ENCODE measurements around the gene SPATA13. TPM values are rescaled to one million over a fixed set of nuclear protein-coding genes. Genes with fewer than 3 reads are reported as not detected.
A peak's percentile ranks its signal among the peaks of the same experiment; 100 is the strongest.

The SPATA13 gene
- total and polyA plus RNA-seq, 8 donors = 3.6 to 156 (median 48.6) TPM

DNA sequence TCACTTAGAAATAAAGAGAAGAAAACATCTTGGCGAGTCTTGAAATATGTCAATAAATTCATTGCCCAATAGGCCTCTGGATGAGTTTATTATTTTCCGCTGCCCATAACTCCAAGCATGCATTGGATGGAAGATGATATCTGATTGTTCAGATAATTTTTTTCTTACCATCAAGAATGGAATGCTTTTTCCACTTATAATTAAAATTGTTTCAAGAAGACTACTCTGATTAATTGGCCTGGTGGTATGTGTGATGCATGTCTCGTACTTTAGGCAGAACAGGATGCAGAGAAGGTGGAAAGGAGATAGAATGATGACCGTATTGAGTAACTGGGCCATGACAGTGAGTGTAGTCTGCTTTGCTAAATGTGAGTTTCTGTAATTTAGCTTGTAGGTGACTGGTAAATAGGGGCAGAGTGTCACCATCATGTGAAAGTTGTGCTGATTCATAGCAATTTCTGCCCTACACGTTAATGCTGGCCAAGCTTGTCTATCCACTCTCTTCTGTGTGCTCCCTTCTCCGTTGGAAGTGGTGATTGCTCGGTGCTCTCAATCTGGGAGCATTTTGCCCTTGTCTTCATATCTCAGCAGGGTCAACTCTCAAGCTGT is 13.5 kb upstream of the SPATA13 start:
- no peaks in the 10 kb centered on the region for H3K27me3 ChIP-seq
- peaks cover 23 to 40% (median 32%) of the 10 kb centered on the region in 4 donors for H3K4me1 ChIP-seq
- H3K36me3 ChIP-seq = no peaks in the 10 kb centered on the region
- no peak for DNase-seq
- H3K27ac ChIP-seq = peak overlapping the region; percentile 68 to 85 (median 82)
- TF ChIP-seq POLR2AphosphoS5 (IDR thresholded peaks at IDR 0.05) (no peak), POLR2A (IDR thresholded peaks at IDR 0.05) (no peak), CTCF (IDR thresholded peaks at IDR 0.05) (no peak), EP300 (IDR thresholded peaks at IDR 0.05) (no peak)
- no peaks in the 10 kb centered on the region for H3K9me3 ChIP-seq
- 58 to 83% (median 65%) methylated on average over 7 of the region's 7 CpGs for WGBS, 5 donors
- H3K4me3 ChIP-seq = no peak overlapping the region
- intact Hi-C loops (cut with DNase I; ENCODE audit: low total_unique reads) = no loop called here

GRCh38 chr13:24147570-24147963 is 13.0 kb upstream of the SPATA13 start:
- H3K4me3 ChIP-seq = no peak overlapping the region
- peak overlapping the region; percentile 68 to 85 (median 82) for H3K27ac ChIP-seq
- H3K36me3 ChIP-seq = no peaks in the 10 kb centered on the region
- H3K4me1 ChIP-seq = peaks cover 24 to 41% (median 33%) of the 10 kb centered on the region in 4 donors
- no peaks in the 10 kb centered on the region for H3K9me3 ChIP-seq
- 31 to 54% (median 42%) methylated on average over 6 of the region's 6 CpGs for WGBS, 5 donors
- no peak for TF ChIP-seq POLR2AphosphoS5 (IDR thresholded peaks at IDR 0.05)
- TF ChIP-seq EP300 (IDR thresholded peaks at IDR 0.05) = no peak
- TF ChIP-seq POLR2A (IDR thresholded peaks at IDR 0.05) = no peak
- no peak for TF ChIP-seq CTCF (IDR thresholded peaks at IDR 0.05)
- intact Hi-C loops (cut with DNase I; ENCODE audit: low total_unique reads) = no loop called here
- no peaks in the 10 kb centered on the region for H3K27me3 ChIP-seq
- no peak for DNase-seq

GRCh38 chr13:24148414-24149235 is 11.9 kb upstream of the SPATA13 start:
- DNase-seq = peak; percentile 70 to 91
- 30 to 41% (median 32%) methylated on average over 6 of the region's 6 CpGs for WGBS, 5 donors
- Histone ChIP-seq H3K9me3 (no peaks in the 10 kb centered on the region), H3K27ac (peak overlapping the region; percentile 68 to 85 (median 82)), H3K27me3 (no peaks in the 10 kb centered on the region), H3K4me1 (peaks cover 26 to 51% (median 41%) of the 10 kb centered on the region in 4 donors), H3K4me3 (no peak overlapping the region), H3K36me3 (no peaks in the 10 kb centered on the region)
- TF ChIP-seq EP300 (IDR thresholded peaks at IDR 0.05) (no peak), POLR2AphosphoS5 (IDR thresholded peaks at IDR 0.05) (peak in 2 of 3 donors; percentile 75 to 97)
- intact Hi-C loops (cut with DNase I; ENCODE audit: low total_unique reads) = no loop called here

DNA sequence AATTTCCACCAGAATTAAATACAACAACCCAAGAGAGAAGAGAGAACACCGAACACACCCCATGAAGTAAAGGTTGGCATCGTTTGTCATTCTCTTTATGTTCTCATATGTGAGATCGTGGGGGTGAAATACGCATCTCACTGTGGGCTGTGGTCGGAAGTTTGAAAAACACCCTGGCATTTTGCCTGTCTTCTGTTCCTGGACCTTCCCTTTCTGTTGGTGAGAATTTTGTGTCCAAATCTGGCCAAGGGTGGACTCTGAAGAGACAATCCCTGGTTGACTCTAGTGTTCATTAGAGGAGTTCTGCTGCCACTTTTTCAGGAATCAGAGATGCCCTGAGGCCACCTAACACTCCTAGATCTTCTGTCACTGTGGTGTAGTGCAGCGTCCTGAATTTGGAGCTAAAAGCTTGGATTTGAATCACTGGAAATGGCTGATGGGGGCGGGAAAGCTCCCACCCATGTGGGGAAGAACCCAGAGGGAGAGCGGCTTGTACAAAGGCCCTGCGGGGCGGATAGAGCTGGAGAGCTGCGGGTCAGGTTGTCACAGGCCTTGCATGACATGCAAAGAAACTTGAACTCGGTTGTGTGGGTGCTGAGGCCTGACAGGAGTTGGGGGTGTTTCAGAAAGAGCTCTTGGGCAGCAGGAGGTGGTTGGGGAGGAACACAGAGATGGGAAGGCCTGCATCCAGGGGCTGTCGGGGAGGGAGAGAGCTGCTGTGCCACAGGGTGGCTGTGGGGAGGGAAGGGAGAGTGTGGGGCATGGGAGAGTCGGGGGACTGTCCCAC is 11.1 kb upstream of the SPATA13 start:
- TF ChIP-seq EP300 (IDR thresholded peaks at IDR 0.05) = no peak
- TF ChIP-seq POLR2A (IDR thresholded peaks at IDR 0.05) = no peak
- TF ChIP-seq POLR2AphosphoS5 (IDR thresholded peaks at IDR 0.05) = no peak
- TF ChIP-seq CTCF (IDR thresholded peaks at IDR 0.05) = no peak
- Histone ChIP-seq H3K36me3 (no peaks in the 10 kb centered on the region), H3K9me3 (no peaks in the 10 kb centered on the region), H3K4me1 (peaks cover 28 to 56% (median 44%) of the 10 kb centered on the region in 4 donors), H3K27me3 (no peaks in the 10 kb centered on the region), H3K4me3 (no peak overlapping the region), H3K27ac (peak overlapping the region; percentile 68 to 85 (median 82))
- intact Hi-C loops (cut with DNase I; ENCODE audit: low total_unique reads) = no loop called here
- DNase-seq = no peak
- WGBS, 5 donors = 86 to 91% (median 88%) methylated on average over 14 of the region's 14 CpGs

Measured in stomach (tissue), 9 donors.